Stomach (tissue), 4 donors: ENCODE measurements around the gene LSMEM2.

Source experiments
- CTCF ChIP-seq, 7 experiments: fragments of 450-650 bp in 4 of 7; fragments of 200-600 bp in 3 of 7; sonication (generic) in 3 of 7; IDR thresholded peaks; one replicate each; pipeline ENCODE4 v1.5.1; 2016 to 2019; ENCODE audit warnings: antibody characterized with exemption in 7 of 7, control low read depth in 2 of 7, mild to moderate bottlenecking in 1 of 7
- EP300 ChIP-seq: sonication (generic); formaldehyde crosslinking; IDR thresholded peaks from one replicate; pipeline ENCODE4 v1.6.1; 2017; ENCODE audit warnings: antibody characterized with exemption
- POLR2A ChIP-seq, 4 donors: fragments of 450-650 bp; IDR thresholded peaks; one replicate each; pipeline ENCODE4 v1.6.1; 2016; ENCODE audit warnings: antibody characterized with exemption in 4 of 4, control low read depth in 2 of 4, mild to moderate bottlenecking in 1 of 4, moderate library complexity in 1 of 4
- POLR2AphosphoS5 ChIP-seq, 3 donors: sonication (generic); formaldehyde crosslinking; IDR thresholded peaks; one replicate each; pipeline ENCODE4 v1.6.1; 2016; ENCODE audit warnings: antibody characterized with exemption in 3 of 3

- no peak for TF ChIP-seq CTCF (IDR thresholded peaks at IDR 0.05)
- no peak for TF ChIP-seq POLR2A (IDR thresholded peaks at IDR 0.05)
- no peak for TF ChIP-seq POLR2AphosphoS5 (IDR thresholded peaks at IDR 0.05)
- TF ChIP-seq EP300, result no peak
Measured at GRCh38 chr3:50302095-50303012, 23.5 kb downstream of the LSMEM2 start.
